ENCODE results near the gene MLLT1. TPM values are rescaled to one million over a fixed set of nuclear protein-coding genes. Genes with fewer than 3 reads are reported as not detected.

The MLLT1 gene
- total RNA-seq, 1 donor from 2014 or later = 65.8 TPM

DNA sequence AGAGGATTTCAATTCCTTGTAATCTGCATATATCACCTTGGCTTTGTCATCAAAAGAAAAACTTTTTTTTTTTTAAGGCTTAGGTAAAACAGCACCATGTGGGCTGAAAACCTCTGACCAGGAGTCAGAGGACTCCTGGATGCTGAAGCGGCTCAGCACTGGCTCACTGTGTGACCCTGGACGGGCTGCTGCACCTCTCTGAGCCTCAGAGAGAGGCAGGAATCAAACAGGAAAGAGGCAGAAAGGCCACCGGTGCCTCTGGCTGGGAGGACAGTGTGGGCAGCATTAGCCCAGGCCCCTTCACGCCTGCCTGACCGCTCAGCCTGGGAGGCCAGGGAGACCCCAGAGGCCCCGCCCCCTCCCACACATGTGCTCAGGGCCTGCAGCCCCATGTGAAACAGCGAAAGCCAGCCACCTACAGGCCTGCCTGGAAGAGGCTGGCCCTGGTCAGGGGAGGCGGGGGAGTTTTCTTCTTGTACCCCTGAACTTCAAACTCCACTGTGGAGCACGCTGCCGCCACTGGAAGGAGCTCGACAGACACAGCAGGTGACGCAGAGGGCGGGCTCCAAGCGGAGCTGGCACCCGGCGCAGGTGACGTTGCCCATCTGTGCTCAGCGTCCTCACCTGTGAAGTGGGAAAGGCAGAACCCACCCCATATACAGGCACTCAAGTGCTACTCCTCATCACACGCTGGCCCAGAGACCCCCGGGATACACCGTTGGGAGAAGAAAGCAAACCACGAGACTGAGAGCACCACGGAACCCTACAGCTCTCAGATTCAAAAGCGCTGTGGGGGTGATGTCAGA, 39.7 kb downstream of the MLLT1 start:
- Mint-ChIP-seq H3K36me3 (ENCODE audit: unreplicated experiment) (peaks cover 4% of the 10 kb centered on the region), H3K4me3 (ENCODE audit: unreplicated experiment) (no peak overlapping the region), H3K9me3 (ENCODE audit: unreplicated experiment) (no peaks in the 10 kb centered on the region), H3K27me3 (ENCODE audit: unreplicated experiment) (no peaks in the 10 kb centered on the region), H3K4me1 (ENCODE audit: unreplicated experiment) (peaks cover 39% of the 10 kb centered on the region), H3K27ac (ENCODE audit: unreplicated experiment) (peak overlapping the region; percentile 40)
- no peak for DNase-seq (ENCODE audit: extremely low spot score, unreplicated experiment)
- TF ChIP-seq, protein P1, sequence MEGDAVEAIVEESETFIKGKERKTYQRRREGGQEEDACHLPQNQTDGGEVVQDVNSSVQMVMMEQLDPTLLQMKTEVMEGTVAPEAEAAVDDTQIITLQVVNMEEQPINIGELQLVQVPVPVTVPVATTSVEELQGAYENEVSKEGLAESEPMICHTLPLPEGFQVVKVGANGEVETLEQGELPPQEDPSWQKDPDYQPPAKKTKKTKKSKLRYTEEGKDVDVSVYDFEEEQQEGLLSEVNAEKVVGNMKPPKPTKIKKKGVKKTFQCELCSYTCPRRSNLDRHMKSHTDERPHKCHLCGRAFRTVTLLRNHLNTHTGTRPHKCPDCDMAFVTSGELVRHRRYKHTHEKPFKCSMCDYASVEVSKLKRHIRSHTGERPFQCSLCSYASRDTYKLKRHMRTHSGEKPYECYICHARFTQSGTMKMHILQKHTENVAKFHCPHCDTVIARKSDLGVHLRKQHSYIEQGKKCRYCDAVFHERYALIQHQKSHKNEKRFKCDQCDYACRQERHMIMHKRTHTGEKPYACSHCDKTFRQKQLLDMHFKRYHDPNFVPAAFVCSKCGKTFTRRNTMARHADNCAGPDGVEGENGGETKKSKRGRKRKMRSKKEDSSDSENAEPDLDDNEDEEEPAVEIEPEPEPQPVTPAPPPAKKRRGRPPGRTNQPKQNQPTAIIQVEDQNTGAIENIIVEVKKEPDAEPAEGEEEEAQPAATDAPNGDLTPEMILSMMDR (IDR thresholded peaks at IDR 0.05) = no peak

DNA sequence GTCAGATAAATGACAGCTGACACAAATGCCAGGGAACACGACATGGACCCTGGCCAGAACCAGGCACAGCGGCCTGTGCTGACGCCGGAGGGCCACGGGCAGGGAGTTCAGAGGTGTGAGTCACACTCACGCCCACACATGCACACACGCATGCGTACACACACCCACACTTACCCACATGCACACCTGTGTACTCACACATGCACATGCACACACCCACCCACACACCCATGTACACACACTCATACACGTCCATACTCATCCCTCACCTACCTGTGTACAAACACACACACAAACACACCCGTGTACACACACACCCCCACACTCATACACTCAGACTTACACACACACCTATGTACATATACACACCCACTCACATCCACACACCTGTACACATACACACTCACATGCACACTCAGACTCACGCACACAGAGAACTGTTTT, 40.4 kb downstream of the MLLT1 start:
- TF ChIP-seq, protein P1 (IDR thresholded peaks at IDR 0.05) = no peak
- Mint-ChIP-seq H3K4me3 (ENCODE audit: unreplicated experiment) (no peak overlapping the region), H3K27me3 (ENCODE audit: unreplicated experiment) (no peaks in the 10 kb centered on the region), H3K27ac (ENCODE audit: unreplicated experiment) (peak overlapping the region; percentile 40), H3K36me3 (ENCODE audit: unreplicated experiment) (no peaks in the 10 kb centered on the region), H3K4me1 (ENCODE audit: unreplicated experiment) (peaks cover 44% of the 10 kb centered on the region), H3K9me3 (ENCODE audit: unreplicated experiment) (no peaks in the 10 kb centered on the region)
- no peak for DNase-seq (ENCODE audit: extremely low spot score, unreplicated experiment)

DNA sequence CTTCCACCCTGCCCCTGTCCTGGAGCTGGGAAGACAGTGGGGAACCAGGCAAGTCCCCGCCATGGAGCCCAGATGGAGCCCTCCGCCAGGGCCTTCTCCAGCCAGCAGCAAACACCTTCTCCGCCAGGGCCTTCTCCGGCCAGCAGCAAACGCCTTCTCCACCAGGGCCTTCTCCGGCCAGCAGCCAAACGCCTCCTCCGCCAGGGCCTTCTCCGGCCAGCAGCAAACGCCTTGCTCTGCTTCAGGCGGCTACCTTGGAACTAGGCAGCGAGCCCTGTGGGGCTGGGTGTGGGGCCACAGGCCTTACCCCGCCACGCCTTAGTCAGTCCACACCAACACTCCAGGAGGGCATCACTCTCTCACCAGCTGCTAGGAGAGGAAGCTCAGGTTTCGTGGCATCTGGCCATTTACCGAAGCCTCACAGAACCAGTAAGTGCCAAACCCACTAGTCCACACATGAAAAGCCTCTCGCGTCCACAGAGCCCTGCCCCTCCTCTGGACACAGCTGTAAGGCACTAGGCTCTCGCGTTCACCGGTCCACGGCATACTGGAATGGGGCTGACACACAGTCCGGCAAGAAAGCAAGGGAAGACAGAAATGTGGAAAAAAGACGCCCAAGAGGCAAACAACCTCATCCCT, 41.0 kb downstream of the MLLT1 start:
- H3K4me1 Mint-ChIP-seq (ENCODE audit: unreplicated experiment) = peaks cover 42% of the 10 kb centered on the region
- no peak for DNase-seq (ENCODE audit: extremely low spot score, unreplicated experiment)
- H3K4me3 Mint-ChIP-seq (ENCODE audit: unreplicated experiment) = no peak overlapping the region
- H3K36me3 Mint-ChIP-seq (ENCODE audit: unreplicated experiment) = no peaks in the 10 kb centered on the region
- H3K27me3 Mint-ChIP-seq (ENCODE audit: unreplicated experiment) = no peaks in the 10 kb centered on the region
- H3K9me3 Mint-ChIP-seq (ENCODE audit: unreplicated experiment) = no peaks in the 10 kb centered on the region
- TF ChIP-seq, protein P1 (IDR thresholded peaks at IDR 0.05) = no peak
- peak overlapping the region; percentile 35 for H3K27ac Mint-ChIP-seq (ENCODE audit: unreplicated experiment)

DNA sequence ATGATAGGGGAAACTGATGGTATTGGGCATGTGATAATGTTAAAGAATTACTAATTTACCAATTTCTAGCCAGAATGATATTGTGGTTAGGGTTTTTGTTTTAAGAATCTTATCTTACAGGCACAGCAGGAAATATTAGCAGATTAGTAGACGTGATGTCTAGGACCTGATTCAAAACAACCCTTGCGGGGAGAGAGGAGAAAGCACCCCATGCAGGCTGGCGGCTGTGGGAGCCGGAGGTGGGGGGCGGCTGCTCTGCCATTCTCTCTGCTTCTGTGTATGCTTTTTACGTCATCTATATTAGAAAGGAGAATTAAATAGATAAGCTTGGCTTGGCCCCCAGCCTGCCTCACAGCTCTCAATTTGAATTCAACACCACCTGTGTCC, 41.5 kb downstream of the MLLT1 start:
- H3K9me3 Mint-ChIP-seq (ENCODE audit: unreplicated experiment) = no peaks in the 10 kb centered on the region
- peaks cover 43% of the 10 kb centered on the region for H3K4me1 Mint-ChIP-seq (ENCODE audit: unreplicated experiment)
- no peak for DNase-seq (ENCODE audit: extremely low spot score, unreplicated experiment)
- H3K4me3 Mint-ChIP-seq (ENCODE audit: unreplicated experiment) = no peak overlapping the region
- peak overlapping the region; percentile 35 for H3K27ac Mint-ChIP-seq (ENCODE audit: unreplicated experiment)
- H3K36me3 Mint-ChIP-seq (ENCODE audit: unreplicated experiment) = no peaks in the 10 kb centered on the region
- TF ChIP-seq, protein P1 (IDR thresholded peaks at IDR 0.05) = no peak
- H3K27me3 Mint-ChIP-seq (ENCODE audit: unreplicated experiment) = no peaks in the 10 kb centered on the region

Data from osteocyte (in vitro differentiated cells).